Stimulated activated effector memory CD8-positive, alpha-beta T cell treated with anti-CD3 and anti-CD28 coated beads, Interleukin-12 subunit alpha, Interleukin-12 subunit beta, amount 100 ng/mL, for 72 hours (primary cell): ENCODE data around the gene UBXN6.

Source experiments
- ATAC-seq: fragments of 150-1000 bp; cut with Tn5 transposase; 2 replicates; pipeline ENCODE4 v1.10.0; 2021
- DNase-seq, 2 donors: peaks; one replicate each; pipeline ENCODE4 v3.0.0; 2021 to 2022; ENCODE audit warnings: low spot score in 2 of 2
- H3K27ac Mint-ChIP-seq: one replicate; pipeline ENCODE4 v1.8.0; 2022; ENCODE audit warnings: mild to moderate bottlenecking, mixed read lengths
- H3K36me3 Mint-ChIP-seq: one replicate; pipeline ENCODE4 v1.8.0; 2022; ENCODE audit warnings: mild to moderate bottlenecking, mixed read lengths
- H3K4me1 Mint-ChIP-seq: one replicate; pipeline ENCODE4 v1.8.0; 2022; ENCODE audit warnings: mixed read lengths
- H3K4me3 Mint-ChIP-seq: one replicate; pipeline ENCODE4 v1.8.0; 2022; ENCODE audit warnings: mild to moderate bottlenecking, mixed read lengths
- H3K9me3 Mint-ChIP-seq: one replicate; pipeline ENCODE4 v1.8.0; 2022; ENCODE audit warnings: mixed read lengths

UBXN6 gene

GRCh38 chr19:4441994-4442818 is 15.4 kb downstream of the UBXN6 start:
- peaks cover 84% of the 10 kb centered on the region for H3K36me3 Mint-ChIP-seq
- ATAC-seq: no peak
- peak overlapping the region; percentile 88 for H3K27ac Mint-ChIP-seq
- peaks cover 8% of the 10 kb centered on the region for H3K4me1 Mint-ChIP-seq
- no peak for DNase-seq
- no peaks in the 10 kb centered on the region for H3K9me3 Mint-ChIP-seq
- peak overlapping the region; percentile 44 for H3K4me3 Mint-ChIP-seq

GRCh38 chr19:4439243-4439642 is 18.4 kb downstream of the UBXN6 start:
- Mint-ChIP-seq H3K27ac (no peak overlapping the region), H3K9me3 (no peaks in the 10 kb centered on the region), H3K4me3 (no peak overlapping the region), H3K36me3 (peaks cover 87% of the 10 kb centered on the region), H3K4me1 (peaks cover 8% of the 10 kb centered on the region)
- ATAC-seq (no peak), DNase-seq (no peak)

- no peaks in the 10 kb centered on the region for H3K9me3 Mint-ChIP-seq
- no peak overlapping the region for H3K27ac Mint-ChIP-seq
- no peak overlapping the region for H3K4me3 Mint-ChIP-seq
- ATAC-seq: no peak
- no peak for DNase-seq
- peaks cover 3% of the 10 kb centered on the region for H3K4me1 Mint-ChIP-seq
- peaks cover 92% of the 10 kb centered on the region for H3K36me3 Mint-ChIP-seq
Measured at GRCh38 chr19:4437103-4437502, 20.5 kb downstream of the UBXN6 start.

GRCh38 chr19:4436231-4436630 is 21.4 kb downstream of the UBXN6 start:
- Mint-ChIP-seq H3K4me1 (no peaks in the 10 kb centered on the region), H3K9me3 (no peaks in the 10 kb centered on the region), H3K27ac (no peak overlapping the region), H3K36me3 (peaks cover 96% of the 10 kb centered on the region), H3K4me3 (no peak overlapping the region)
- ATAC-seq (peak; percentile 16), DNase-seq (no peak)

- no peaks in the 10 kb centered on the region for H3K4me1 Mint-ChIP-seq
- H3K27ac Mint-ChIP-seq: no peak overlapping the region
- peaks cover 97% of the 10 kb centered on the region for H3K36me3 Mint-ChIP-seq
- ATAC-seq (no peak), DNase-seq (no peak)
- H3K4me3 Mint-ChIP-seq: no peak overlapping the region
- H3K9me3 Mint-ChIP-seq: no peaks in the 10 kb centered on the region
Measured at GRCh38 chr19:4434391-4434790, 23.2 kb downstream of the UBXN6 start.

- DNase-seq (no peak), ATAC-seq (no peak)
- H3K4me3 Mint-ChIP-seq: no peak overlapping the region
- H3K4me1 Mint-ChIP-seq: peaks cover 4% of the 10 kb centered on the region
- no peak overlapping the region for H3K27ac Mint-ChIP-seq
- H3K36me3 Mint-ChIP-seq: peaks cover 97% of the 10 kb centered on the region
- no peaks in the 10 kb centered on the region for H3K9me3 Mint-ChIP-seq
Measured at GRCh38 chr19:4432918-4433506, 24.6 kb downstream of the UBXN6 start.

- Mint-ChIP-seq H3K4me3 (no peak overlapping the region), H3K9me3 (no peaks in the 10 kb centered on the region), H3K4me1 (peaks cover 4% of the 10 kb centered on the region), H3K27ac (no peak overlapping the region), H3K36me3 (peaks cover 97% of the 10 kb centered on the region)
- no peak for ATAC-seq
- no peak for DNase-seq
Measured at GRCh38 chr19:4431808-4432674, 25.6 kb downstream of the UBXN6 start.

GRCh38 chr19:4431296-4431695 is 26.3 kb downstream of the UBXN6 start:
- Mint-ChIP-seq H3K4me3 (no peak overlapping the region), H3K27ac (no peak overlapping the region), H3K9me3 (no peaks in the 10 kb centered on the region), H3K4me1 (peaks cover 4% of the 10 kb centered on the region), H3K36me3 (peaks cover 98% of the 10 kb centered on the region)
- DNase-seq (no peak), ATAC-seq (no peak)

GRCh38 chr19:4430760-4431159 is 26.8 kb downstream of the UBXN6 start:
- peaks cover 100% of the 10 kb centered on the region for H3K36me3 Mint-ChIP-seq
- H3K4me3 Mint-ChIP-seq: no peak overlapping the region
- peaks cover 4% of the 10 kb centered on the region for H3K4me1 Mint-ChIP-seq
- ATAC-seq (no peak), DNase-seq (no peak)
- H3K27ac Mint-ChIP-seq: no peak overlapping the region
- H3K9me3 Mint-ChIP-seq: no peaks in the 10 kb centered on the region

GRCh38 chr19:4429771-4430171 is 27.8 kb downstream of the UBXN6 start:
- Mint-ChIP-seq H3K4me1 (peaks cover 4% of the 10 kb centered on the region), H3K4me3 (no peak overlapping the region), H3K27ac (no peak overlapping the region), H3K9me3 (no peaks in the 10 kb centered on the region), H3K36me3 (peaks cover 100% of the 10 kb centered on the region)
- ATAC-seq: no peak
- no peak for DNase-seq

- H3K27ac Mint-ChIP-seq: peak overlapping the region; percentile 14
- no peak overlapping the region for H3K4me3 Mint-ChIP-seq
- DNase-seq (no peak), ATAC-seq (no peak)
- H3K36me3 Mint-ChIP-seq: peaks cover 100% of the 10 kb centered on the region
- peaks cover 4% of the 10 kb centered on the region for H3K4me1 Mint-ChIP-seq
- H3K9me3 Mint-ChIP-seq: no peaks in the 10 kb centered on the region
Measured at GRCh38 chr19:4429256-4429655, 28.3 kb downstream of the UBXN6 start.

GRCh38 chr19:4428326-4428975 is 29.1 kb downstream of the UBXN6 start:
- H3K4me3 Mint-ChIP-seq: no peak overlapping the region
- H3K4me1 Mint-ChIP-seq: peaks cover 4% of the 10 kb centered on the region
- H3K9me3 Mint-ChIP-seq: no peaks in the 10 kb centered on the region
- H3K36me3 Mint-ChIP-seq: peaks cover 100% of the 10 kb centered on the region
- no peak for ATAC-seq
- DNase-seq: no peak
- peak overlapping the region; percentile 14 for H3K27ac Mint-ChIP-seq

- no peak for DNase-seq
- Mint-ChIP-seq H3K9me3 (no peaks in the 10 kb centered on the region), H3K27ac (no peak overlapping the region)
Measured at GRCh38 chr19:4425537-4425936, 32.1 kb downstream of the UBXN6 start.

GRCh38 chr19:4423416-4424126 is 34.0 kb downstream of the UBXN6 start:
- Mint-ChIP-seq H3K27ac (no peak overlapping the region), H3K4me1 (no peaks in the 10 kb centered on the region), H3K9me3 (no peaks in the 10 kb centered on the region), H3K4me3 (no peak overlapping the region), H3K36me3 (peaks cover 97% of the 10 kb centered on the region)
- no peak for ATAC-seq
- DNase-seq: no peak

More at GRCh38 chr19:4425537-4425936, 32.1 kb downstream of the UBXN6 start:
- H3K4me3 Mint-ChIP-seq: no peak overlapping the region
- H3K36me3 Mint-ChIP-seq: peaks cover 100% of the 10 kb centered on the region
- ATAC-seq: no peak
- peaks cover 4% of the 10 kb centered on the region for H3K4me1 Mint-ChIP-seq
